Inflammatory macrophage treated with lipopolysaccharide for 1 hour (primary cell): Measurements from ENCODE around the gene TRMT2B.
"Not testable (repeated sequence)": the region's sequence is repeated elsewhere in the genome, so short reads cannot be mapped to it uniquely, and the experiment has no call there.

Experiments
- DNase-seq, 2 donors: peaks; one replicate each; pipeline ENCODE4 v3.0.0-alpha.2; 2020 to 2022

TRMT2B gene, protein sequence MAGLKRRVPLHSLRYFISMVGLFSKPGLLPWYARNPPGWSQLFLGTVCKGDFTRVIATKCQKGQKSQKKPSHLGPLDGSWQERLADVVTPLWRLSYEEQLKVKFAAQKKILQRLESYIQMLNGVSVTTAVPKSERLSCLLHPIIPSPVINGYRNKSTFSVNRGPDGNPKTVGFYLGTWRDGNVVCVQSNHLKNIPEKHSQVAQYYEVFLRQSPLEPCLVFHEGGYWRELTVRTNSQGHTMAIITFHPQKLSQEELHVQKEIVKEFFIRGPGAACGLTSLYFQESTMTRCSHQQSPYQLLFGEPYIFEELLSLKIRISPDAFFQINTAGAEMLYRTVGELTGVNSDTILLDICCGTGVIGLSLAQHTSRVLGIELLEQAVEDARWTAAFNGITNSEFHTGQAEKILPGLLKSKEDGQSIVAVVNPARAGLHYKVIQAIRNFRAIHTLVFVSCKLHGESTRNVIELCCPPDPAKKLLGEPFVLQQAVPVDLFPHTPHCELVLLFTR

GRCh38 chrX:101051549-101052302, at the start of gene TRMT2B:
Gene TRMT2B, minus strand, starts transcription at chrX:101052111. Its CDS starts 9,822 bp downstream, at chrX:101042289.
- peak; percentile 69 to 70 for DNase-seq

DNA sequence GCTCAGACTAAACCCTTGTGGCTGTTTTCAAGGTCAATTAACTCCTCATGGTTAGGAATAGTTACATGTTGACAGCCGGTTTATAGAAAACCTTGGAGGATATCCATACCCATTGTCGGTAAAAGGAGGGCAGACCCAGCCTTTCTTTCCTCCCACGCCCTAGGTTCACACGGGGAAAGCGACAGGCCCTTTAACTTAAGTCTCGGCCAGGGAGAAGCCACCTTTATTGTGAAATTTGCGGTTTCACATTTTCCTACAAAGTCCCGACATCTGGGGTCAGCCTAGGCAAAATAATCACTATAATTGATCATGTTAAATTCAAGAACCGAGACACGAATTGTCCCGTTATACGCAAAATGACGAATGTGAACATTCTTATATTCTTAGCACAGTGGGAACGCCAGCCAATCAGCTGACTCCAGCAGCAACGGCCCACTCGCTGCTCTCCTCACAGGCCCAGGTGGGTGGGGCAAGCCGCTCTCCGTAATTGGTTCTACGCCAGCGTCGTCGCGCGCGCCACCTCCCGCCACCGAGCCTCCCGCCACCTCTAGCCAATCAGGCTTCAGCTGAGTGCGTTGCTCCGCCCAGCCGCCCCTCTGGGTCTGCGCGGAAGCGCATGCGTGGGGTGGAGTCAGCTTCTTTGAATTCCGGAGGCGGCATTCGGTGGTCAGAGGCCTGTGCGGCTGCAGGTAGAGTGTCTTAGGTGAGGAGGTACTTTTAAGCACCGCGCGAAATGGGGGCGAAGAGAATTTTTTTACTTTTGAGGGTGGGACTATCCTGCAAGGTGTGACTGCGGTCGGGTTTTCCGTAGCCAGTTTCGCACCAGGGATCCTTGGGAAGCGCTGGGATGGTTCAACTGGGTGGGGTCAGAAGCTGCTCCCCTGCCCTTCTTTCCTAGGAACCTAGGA, 45.9 kb upstream of the TRMT2B start, which contains the start of gene CENPI:
CENPI (plus strand) TSS at position 659 of the 908 bp plus-strand sequence. CDS start 2,867 bp downstream, outside the sequence.
- DNase-seq, result peak; percentile 89 to 91

DNA sequence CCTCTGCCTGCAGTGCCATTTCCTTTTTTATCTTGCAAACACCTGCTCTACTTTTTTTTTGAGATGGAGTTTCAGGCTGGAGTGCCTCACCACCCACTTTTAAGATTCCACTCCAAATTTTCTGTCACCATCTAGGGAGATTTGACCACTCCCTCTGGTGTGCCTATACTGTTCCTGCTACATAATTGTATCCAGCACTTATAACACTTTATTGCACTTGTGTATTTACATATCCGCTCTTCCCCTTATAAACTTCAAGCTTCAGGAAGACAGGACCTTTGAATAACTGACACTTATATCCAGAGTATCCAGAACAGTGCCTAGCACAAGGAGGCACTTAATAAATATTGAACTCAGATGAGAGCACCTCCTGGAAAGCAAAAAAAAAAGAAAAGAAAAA, 39.9 kb upstream of the TRMT2B start:
- DNase-seq, result no peak

DNA sequence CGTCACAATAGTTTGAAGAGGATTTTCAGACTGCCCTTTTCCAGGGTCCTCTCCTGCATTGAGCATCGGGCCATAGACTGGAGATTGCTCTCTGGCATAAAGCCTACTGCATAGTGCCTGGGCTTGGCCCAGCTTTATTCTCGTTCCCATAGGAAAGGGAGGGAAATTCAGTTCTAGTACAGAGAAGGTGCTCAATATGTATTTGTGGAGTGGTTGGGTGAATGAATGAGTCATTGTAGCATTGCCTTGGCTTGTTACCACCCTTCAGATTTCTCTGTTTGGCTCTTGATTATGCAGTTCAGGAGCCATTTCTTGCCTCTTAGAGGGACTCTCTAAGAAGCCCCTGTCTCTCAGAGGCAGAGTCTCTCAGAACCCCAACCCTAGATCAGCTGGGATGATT, 29.3 kb upstream of the TRMT2B start:
- DNase-seq, result no peak

DNA sequence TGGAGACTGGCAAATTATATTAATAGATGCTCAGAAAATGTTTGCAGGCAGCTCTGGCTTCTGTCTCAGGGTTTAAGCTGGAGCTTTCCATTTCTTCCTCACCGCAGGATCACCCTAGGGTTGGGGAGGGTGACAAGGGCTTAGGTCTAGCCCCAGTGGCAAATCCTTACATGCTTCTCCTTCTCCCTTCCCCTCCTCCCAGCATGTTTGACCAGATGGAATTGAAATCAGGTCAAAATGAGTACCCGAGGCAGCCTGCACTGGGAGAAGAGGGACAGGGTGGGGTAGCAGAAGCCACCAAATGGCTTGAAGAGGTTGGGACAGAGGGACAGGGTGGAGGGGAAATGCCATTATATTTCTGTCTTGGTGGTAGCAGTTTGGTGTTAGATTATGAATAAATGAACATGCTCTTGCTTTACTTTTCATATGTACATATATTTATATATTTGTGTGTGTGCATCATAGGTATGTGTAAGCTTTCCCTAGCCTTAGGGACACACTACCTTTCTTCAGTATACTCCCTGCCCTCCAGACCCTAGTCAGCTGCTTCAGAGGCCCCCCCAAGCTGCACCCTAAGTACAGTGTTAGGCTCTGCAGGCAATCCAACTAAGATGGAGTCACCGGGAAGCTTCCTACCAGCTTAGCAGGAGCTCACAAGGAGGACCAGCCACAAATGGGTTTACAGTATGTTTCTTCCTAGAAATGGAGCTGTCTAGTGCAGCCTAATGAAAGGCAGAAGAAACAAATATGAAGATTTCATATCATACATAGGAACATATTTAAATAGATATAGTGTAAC, 28.6 kb upstream of the TRMT2B start:
- DNase-seq, result no peak

DNA sequence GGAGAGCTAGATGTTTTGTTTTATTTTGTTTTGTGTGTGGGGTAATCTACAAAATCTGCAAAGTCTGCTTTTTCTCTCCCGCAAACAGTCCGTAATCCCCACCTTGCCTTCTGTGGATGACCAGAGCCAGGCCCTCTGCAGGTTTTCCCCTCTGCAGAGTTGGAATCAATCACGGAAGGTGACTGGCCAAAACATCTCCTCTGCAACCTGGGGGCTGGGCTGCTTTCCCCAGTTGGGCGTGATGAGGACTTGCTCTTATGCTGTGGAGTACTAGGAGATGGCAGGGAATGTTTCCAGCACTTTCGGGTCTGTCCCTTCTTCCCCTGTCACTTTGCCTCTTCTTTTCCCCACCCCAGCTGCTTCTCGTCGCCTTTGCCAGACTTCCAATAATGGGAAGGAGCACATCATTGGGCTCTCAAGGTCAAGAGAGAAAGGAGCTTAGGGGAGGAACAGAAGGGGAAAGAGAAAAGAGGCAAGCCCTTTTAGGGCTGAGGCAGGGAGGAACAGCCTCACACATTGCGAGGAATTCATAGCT, 27.9 kb upstream of the TRMT2B start:
- no peak for DNase-seq

GRCh38 chrX:101078716-101079598, 27.0 kb upstream of the TRMT2B start, which contains the start of gene TMEM35A:
Gene TMEM35A, plus strand, starts transcription at chrX:101078879. Its CDS starts 124 bp downstream, at chrX:101079003.
- no peak for DNase-seq

- DNase-seq, result no peak
Observed at GRCh38 chrX:101071582-101071981, 19.7 kb upstream of the TRMT2B start.

- DNase-seq, result no peak
Observed at GRCh38 chrX:101062176-101062575, 10.3 kb upstream of the TRMT2B start.

DNA sequence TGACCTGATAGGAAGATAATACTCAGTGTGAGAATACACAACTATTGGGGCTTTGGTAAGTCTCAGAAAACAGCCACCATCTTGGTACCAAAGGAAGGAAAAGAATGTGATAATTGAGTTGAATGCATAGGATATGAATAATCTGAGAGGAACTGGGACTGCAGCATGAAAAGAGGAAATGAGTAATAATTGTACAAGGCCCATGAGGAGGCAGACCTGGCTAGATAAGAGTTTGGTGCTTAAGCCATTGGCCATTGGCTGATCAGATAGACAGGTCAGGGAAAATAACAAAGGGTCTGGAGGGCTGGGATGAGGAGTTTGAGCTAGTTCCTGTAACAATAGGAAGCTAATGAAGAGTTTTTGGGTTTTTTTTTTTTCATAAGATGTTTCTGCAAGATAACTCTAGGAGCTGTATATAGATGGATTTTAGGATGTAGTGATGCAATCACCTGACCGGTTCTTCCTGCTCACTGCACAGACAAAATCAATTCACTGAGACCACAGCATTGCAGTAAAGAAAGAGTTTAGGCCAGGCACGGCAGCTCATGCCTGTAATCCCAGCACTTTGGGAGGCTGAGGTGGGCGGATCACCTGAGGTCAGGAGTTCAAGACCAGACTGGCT, 5.3 kb upstream of the TRMT2B start:
- no peak for DNase-seq

GRCh38 chrX:101056551-101056950, 4.6 kb upstream of the TRMT2B start:
- not testable (repeated sequence) for DNase-seq

GRCh38 chrX:101051153-101051548, 760 bp downstream of the TRMT2B start:
- no peak for DNase-seq

DNA sequence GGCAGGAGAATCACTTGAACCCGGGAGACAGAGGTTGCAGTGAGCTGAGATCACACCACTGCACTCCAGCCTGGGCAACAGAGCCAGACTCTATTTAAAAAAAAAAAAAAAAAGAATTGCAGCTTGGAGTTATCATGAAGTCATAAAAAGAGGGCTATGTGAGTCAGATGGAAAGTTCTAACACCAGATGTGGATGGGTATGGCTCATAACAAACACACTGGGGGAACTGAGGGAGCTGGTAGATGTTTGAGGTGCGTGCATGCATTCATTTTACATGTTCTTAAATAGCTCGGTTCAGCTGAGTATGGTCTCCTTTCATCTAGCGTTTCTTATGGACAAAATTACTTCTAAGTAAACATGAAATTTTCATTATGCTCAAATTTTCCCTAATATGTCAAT, 11.7 kb downstream of the TRMT2B start:
- DNase-seq, result no peak

- DNase-seq, result no peak
Observed at GRCh38 chrX:101037231-101037630, 14.7 kb downstream of the TRMT2B start.

DNA sequence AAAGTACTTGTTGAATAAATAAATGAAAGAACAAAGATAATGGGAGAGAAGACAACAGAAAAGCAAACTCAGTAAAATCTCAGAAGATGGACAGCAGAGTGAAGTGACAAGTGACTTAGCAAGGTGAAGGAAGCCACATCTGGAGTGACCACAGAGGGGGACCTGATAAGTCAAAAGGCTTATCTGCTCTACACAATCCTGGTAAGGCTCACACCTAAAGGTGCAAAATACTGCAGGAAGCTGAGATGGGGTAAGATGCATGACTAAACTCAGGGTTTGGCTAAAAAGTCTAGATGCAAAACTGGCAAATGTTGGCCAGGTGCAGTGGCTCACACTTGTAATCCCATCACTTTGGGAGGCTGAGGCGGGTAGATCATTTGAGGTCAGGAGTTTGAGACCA, 22.2 kb downstream of the TRMT2B start:
- no peak for DNase-seq

- DNase-seq, result no peak
Observed at GRCh38 chrX:101028562-101028961, 23.3 kb downstream of the TRMT2B start.

DNA sequence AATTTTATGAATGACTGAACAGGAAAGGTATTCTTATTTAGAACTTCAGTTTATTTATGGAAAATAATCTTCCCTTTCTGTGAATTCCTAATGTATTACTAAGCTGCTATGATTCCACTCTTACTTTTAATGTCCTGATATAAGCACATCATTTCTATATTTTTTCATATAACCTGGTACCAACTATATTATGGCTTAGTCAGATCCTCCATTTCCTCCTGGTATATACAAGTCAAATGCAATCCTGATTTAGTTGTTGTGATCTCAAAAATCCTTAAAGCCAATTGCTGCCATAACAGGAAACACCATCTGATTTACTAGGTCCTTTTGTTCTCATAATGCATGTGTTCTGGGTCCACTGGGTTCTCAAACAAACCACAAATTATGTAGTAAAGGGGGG, 26.8 kb downstream of the TRMT2B start:
- DNase-seq, result no peak

GRCh38 chrX:101022020-101022419, 29.9 kb downstream of the TRMT2B start:
- no peak for DNase-seq

DNA sequence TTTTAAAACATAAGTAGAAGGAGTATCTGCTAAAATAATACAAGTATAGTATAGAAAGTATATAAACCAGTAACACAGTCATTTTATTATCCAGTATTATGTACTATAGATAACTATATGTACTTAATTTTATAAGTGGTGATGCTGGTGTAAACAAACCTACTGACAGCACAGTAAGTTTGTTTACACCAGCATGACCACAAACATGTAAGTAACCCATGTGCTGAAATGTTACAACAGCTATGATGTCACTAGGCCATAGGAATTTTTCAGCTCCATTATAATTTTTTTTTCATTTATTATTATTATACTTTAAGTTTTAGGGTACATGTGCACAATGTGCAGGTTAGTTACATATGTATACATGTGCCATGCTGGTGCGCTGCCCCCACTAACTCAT, 39.9 kb downstream of the TRMT2B start:
- not testable (repeated sequence) for DNase-seq

DNA sequence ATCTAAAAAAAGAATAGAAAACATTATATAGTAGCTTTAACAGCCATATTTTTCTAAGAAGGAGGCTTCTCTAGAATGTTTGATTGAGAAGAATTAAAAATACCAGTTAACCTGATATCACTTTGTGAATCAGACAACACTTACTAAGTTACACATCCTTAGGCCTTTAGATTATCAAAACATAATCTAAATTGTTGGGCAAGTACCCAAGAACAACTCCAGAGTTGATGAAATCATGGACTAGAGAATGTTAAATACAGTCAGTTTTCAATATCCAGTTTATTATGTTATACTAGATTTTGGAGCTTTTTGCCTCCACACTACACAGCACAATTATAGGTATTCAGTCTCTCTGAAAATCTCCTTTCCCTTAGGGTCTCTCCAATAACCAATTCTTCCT, 42.8 kb downstream of the TRMT2B start:
- DNase-seq, result no peak
